Measurements from ENCODE around the gene EFNA1. TPM values are rescaled to one million over a fixed set of nuclear protein-coding genes. Genes with fewer than 3 reads are reported as not detected.

The EFNA1 gene
- total and polyA plus RNA-seq, 2 of the 8 experiments (the other 6 are each of a cell fraction or from before 2014, with no cell fraction given): 4.9 to 14.6 TPM

- no peak for TF ChIP-seq ATF2 (IDR thresholded peaks at IDR 0.05; ENCODE audit: low read length)
- no peak for TF ChIP-seq CHD7 (IDR thresholded peaks at IDR 0.05; ENCODE audit: insufficient replicate concordance, low read length)
- no peak for TF ChIP-seq JUN (IDR thresholded peaks at IDR 0.05; ENCODE audit: low read depth, low read length)
- peak; percentile 91 for TF ChIP-seq BACH1 (IDR thresholded peaks at IDR 0.05; ENCODE audit: low read length)
- TF ChIP-seq EP300 (IDR thresholded peaks at IDR 0.05; ENCODE audit: borderline replicate concordance in 1 of 2, low read depth in 2 of 2, low read length in 2 of 2): no peak
- TF ChIP-seq CBX8 (IDR thresholded peaks at IDR 0.05; ENCODE audit: borderline replicate concordance, low read depth, low read length): no peak
- 0 out of 2 replicates have a peak, but pooled peaks have one; percentile 12 for TF ChIP-seq YY1 (IDR thresholded peaks at IDR 0.05; ENCODE audit: low read depth, low read length)
Observed at GRCh38 chr1:155091071-155092051, 36.3 kb upstream of the EFNA1 start (continued).

All from H1 (cell line).